Measurements from ENCODE around the gene YIPF2.

Gene YIPF2

GRCh38 chr19:10928563-10929401 is at the start of gene YIPF2, which contains the start of gene TIMM29:
YIPF2 (minus strand) TSS chr19:10928639; CDS start chr19:10928410, 229 bp downstream.
TIMM29 (plus strand) TSS chr19:10928811; CDS start chr19:10928823, 12 bp downstream.
- DNase-seq (ENCODE audit: low read depth) = peak; percentile 99
- no peak for TF ChIP-seq CTCF (IDR thresholded peaks at IDR 0.05; ENCODE audit: low read length, missing control alignments)

GRCh38 chr19:10977742-10978092 is 49.3 kb upstream of the YIPF2 start:
- TF ChIP-seq CTCF (IDR thresholded peaks at IDR 0.05; ENCODE audit: low read length, missing control alignments) = no peak
- no peak for DNase-seq (ENCODE audit: low read depth)
- no peak overlapping the region for H3K4me3 ChIP-seq (replicated peaks; ENCODE audit: low read depth, low read length)

More at GRCh38 chr19:10928563-10929401, at the start of gene YIPF2, which contains the start of gene TIMM29:
- peak within 1 kb of the TSS; percentile 87 for H3K4me3 ChIP-seq (replicated peaks; ENCODE audit: low read depth, low read length)

GRCh38 chr19:10976131-10976892 is 47.9 kb upstream of the YIPF2 start:
- no peak for TF ChIP-seq CTCF (IDR thresholded peaks at IDR 0.05; ENCODE audit: low read length, missing control alignments)
- peak overlapping the region; percentile 28 for H3K4me3 ChIP-seq (replicated peaks; ENCODE audit: low read depth, low read length)
- no peak for DNase-seq (ENCODE audit: low read depth)

- H3K4me3 ChIP-seq (replicated peaks; ENCODE audit: low read depth, low read length) = peak overlapping the region; percentile 28
- DNase-seq (ENCODE audit: low read depth) = peak; percentile 77
- no peak for TF ChIP-seq CTCF (IDR thresholded peaks at IDR 0.05; ENCODE audit: low read length, missing control alignments)
These were observed 47.1 kb upstream of the YIPF2 start for GRCh38 chr19:10975374-10976130.

GRCh38 chr19:10971107-10971726 is 42.8 kb upstream of the YIPF2 start:
- no peak overlapping the region for H3K4me3 ChIP-seq (replicated peaks; ENCODE audit: low read depth, low read length)
- no peak for TF ChIP-seq CTCF (IDR thresholded peaks at IDR 0.05; ENCODE audit: low read length, missing control alignments)
- DNase-seq (ENCODE audit: low read depth) = no peak

GRCh38 chr19:10968527-10969135 is 40.2 kb upstream of the YIPF2 start:
- TF ChIP-seq CTCF (IDR thresholded peaks at IDR 0.05; ENCODE audit: low read length, missing control alignments) = no peak
- no peak for DNase-seq (ENCODE audit: low read depth)
- H3K4me3 ChIP-seq (replicated peaks; ENCODE audit: low read depth, low read length) = no peak overlapping the region

Measured in fibroblast of pulmonary artery (primary cell).